Measurements from ENCODE around the gene RAB3B.
"Not testable (repeated sequence)": the region's sequence is repeated elsewhere in the genome, so short reads cannot be mapped to it uniquely, and the experiment has no call there.

DNA sequence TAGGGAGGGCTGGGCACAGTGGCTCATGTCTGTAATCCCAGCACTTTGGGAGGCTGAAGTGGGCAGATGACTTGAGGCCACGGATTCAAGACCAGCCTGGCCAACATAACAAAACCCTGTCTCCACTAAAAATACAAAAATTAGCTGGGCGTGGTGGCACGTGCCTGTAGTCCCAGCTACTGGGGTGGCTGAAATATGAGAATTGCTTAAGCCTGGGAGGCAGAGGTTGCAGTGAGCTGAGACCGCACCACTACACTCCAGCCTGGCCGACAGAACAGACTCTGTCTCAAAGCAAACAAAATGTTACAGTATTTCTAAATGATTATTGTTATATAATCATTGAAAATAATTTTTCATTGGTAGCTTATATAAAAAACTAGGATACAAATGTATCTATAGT lies 38.3 kb upstream of the RAB3B start:
- TF ChIP-seq CTCF (IDR thresholded peaks at IDR 0.05); POLR2A (IDR thresholded peaks at IDR 0.05); POLR2AphosphoS5 (IDR thresholded peaks at IDR 0.05); EP300 (IDR thresholded peaks at IDR 0.05; ENCODE audit: low read depth): not testable (repeated sequence)

Measured in transverse colon (tissue), 4 donors.